HepG2 (cell line): ENCODE data around the gene C2orf81. TPM values are rescaled to one million over a fixed set of nuclear protein-coding genes. Genes with fewer than 3 reads are reported as not detected.

ENCODE experiments used
- CBX2 ChIP-seq, 2 experiments: fragments of 200-600 bp in 1 of 2; sonication (generic); formaldehyde crosslinking in 1 of 2; IDR thresholded peaks; 2 replicates each; pipeline versions ENCODE4 v1.7.0 to v1.8.1; 2018 to 2022; ENCODE audit warnings: low read depth in 2 of 2, low read length in 1 of 2, mild to moderate bottlenecking in 1 of 2, missing genetic modification reagents in 1 of 2
- DBP ChIP-seq: sonication (generic); formaldehyde crosslinking; IDR thresholded peaks from 2 replicates; pipeline ENCODE4 v1.4.0; 2020; ENCODE audit warnings: missing genetic modification reagents; ENCODE audit errors: not compliant biosample characterization
- ETV5 ChIP-seq: IDR thresholded peaks from 2 replicates; pipeline ENCODE4 v1.6.1; 2018; ENCODE audit warnings: missing biosample characterization, missing genetic modification reagents, inconsistent platforms, borderline replicate concordance
- HIC2 ChIP-seq: sonication (generic); formaldehyde crosslinking; IDR thresholded peaks from 2 replicates; pipeline ENCODE4 v1.9.0; 2022; ENCODE audit warnings: low read depth, missing genetic modification reagents
- HOXA5 ChIP-seq: sonication (generic); formaldehyde crosslinking; IDR thresholded peaks from 2 replicates; pipeline ENCODE4 v1.4.0; 2020; ENCODE audit warnings: missing genetic modification reagents
- HOXD1 ChIP-seq: sonication (generic); formaldehyde crosslinking; IDR thresholded peaks from 2 replicates; pipeline ENCODE4 v1.5.0; 2020; ENCODE audit warnings: missing genetic modification reagents
- MLX ChIP-seq: IDR thresholded peaks from 2 replicates; pipeline ENCODE4 v1.6.1; 2016
- MXI1 ChIP-seq: IDR thresholded peaks from 3 replicates; pipeline ENCODE4 v1.6.1; 2012; ENCODE audit warnings: low read depth, low read length, inconsistent platforms, borderline replicate concordance
- NFE2 ChIP-seq: sonication (generic); formaldehyde crosslinking; IDR thresholded peaks from 2 replicates; pipeline ENCODE4 v1.4.0; 2020; ENCODE audit warnings: missing genetic modification reagents
- POGZ ChIP-seq: sonication (generic); formaldehyde crosslinking; IDR thresholded peaks from 2 replicates; pipeline ENCODE4 v1.4.0; 2020; ENCODE audit warnings: mild to moderate bottlenecking, missing genetic modification reagents
- POLR2G ChIP-seq: fragments of 200-400 bp; formaldehyde crosslinking; IDR thresholded peaks from 2 replicates; pipeline ENCODE4 v1.6.1; 2018; ENCODE audit warnings: mild to moderate bottlenecking, low read depth, low read length, moderate library complexity
- REXO4 ChIP-seq: sonication (generic); formaldehyde crosslinking; IDR thresholded peaks from 2 replicates; pipeline ENCODE4 v1.8.0; 2022; ENCODE audit warnings: missing genetic modification reagents, mild to moderate bottlenecking, borderline replicate concordance
- SNAPC2 ChIP-seq: sonication (generic); formaldehyde crosslinking; IDR thresholded peaks from 2 replicates; pipeline ENCODE4 v1.8.1; 2022; ENCODE audit warnings: mild to moderate bottlenecking, missing genetic modification reagents
- SRY ChIP-seq: sonication (generic); formaldehyde crosslinking; IDR thresholded peaks from 2 replicates; pipeline ENCODE4 v1.8.0; 2022; ENCODE audit warnings: mild to moderate bottlenecking, missing genetic modification reagents
- U2AF1 ChIP-seq: fragments of 200-400 bp; formaldehyde crosslinking; optimal IDR thresholded peaks from 2 replicates; pipeline ENCODE3; 2017; ENCODE audit warnings: mild to moderate bottlenecking, low read depth, low read length
- ZFP41 ChIP-seq: sonication (generic); formaldehyde crosslinking; IDR thresholded peaks from 2 replicates; pipeline ENCODE4 v1.4.0; 2020; ENCODE audit warnings: mild to moderate bottlenecking, missing genetic modification reagents, borderline replicate concordance
- ZNF337 ChIP-seq: sonication (generic); formaldehyde crosslinking; IDR thresholded peaks from 2 replicates; pipeline ENCODE4 v1.5.1; 2020; ENCODE audit warnings: missing genetic modification reagents, low read depth, mild to moderate bottlenecking, borderline replicate concordance
- ZNF468 ChIP-seq: sonication (generic); formaldehyde crosslinking; IDR thresholded peaks from 2 replicates; pipeline ENCODE4 v1.8.0; 2022; ENCODE audit warnings: mild to moderate bottlenecking, moderate library complexity, missing genetic modification reagents
- ZNF558 ChIP-seq: sonication (generic); formaldehyde crosslinking; IDR thresholded peaks from 2 replicates; pipeline ENCODE4 v1.9.0; 2022; ENCODE audit warnings: mild to moderate bottlenecking, missing genetic modification reagents, borderline replicate concordance
- ZNF572 ChIP-seq: sonication (generic); formaldehyde crosslinking; IDR thresholded peaks from 2 replicates; pipeline ENCODE4 v1.5.1; 2020; ENCODE audit warnings: mild to moderate bottlenecking, missing genetic modification reagents
- ZNF674 ChIP-seq: sonication (generic); formaldehyde crosslinking; IDR thresholded peaks from 2 replicates; pipeline ENCODE4 v1.5.0; 2020; ENCODE audit warnings: low read depth, mild to moderate bottlenecking, missing genetic modification reagents
- ZNF746 ChIP-seq: sonication (generic); formaldehyde crosslinking; IDR thresholded peaks from 2 replicates; pipeline ENCODE4 v1.8.0; 2022; ENCODE audit warnings: mild to moderate bottlenecking, missing genetic modification reagents
- ZNF775 ChIP-seq: sonication (generic); formaldehyde crosslinking; IDR thresholded peaks from 2 replicates; pipeline ENCODE4 v1.4.0; 2020; ENCODE audit warnings: missing genetic modification reagents, mild to moderate bottlenecking, moderate library complexity, borderline replicate concordance
- polyA plus RNA-seq, 8 experiments: library from polyadenylated mRNA; depleted of rRNA in 3 of 8; stranded (reverse) in 7 of 8; unstranded in 1 of 8; fragments of >200 nt; fragmentation: Illumina TruSeq in 4 of 8; extraction: Trizol in 4 of 8; gene quantifications; 2 replicates each; pipeline versions ENCODE4 v1.2.1 to v1.2.3, GENCODE V29; 2011 to 2016; ENCODE audit warnings: low read depth in 4 of 8, missing spikeins in 1 of 8, mixed read lengths in 1 of 8; ENCODE audit not compliant: insufficient read depth in 1 of 8
- total RNA-seq, 5 experiments: library from RNA; depleted of rRNA; stranded (reverse); fragments of >200 nt; fragmentation: Illumina TruSeq; extraction: Trizol; gene quantifications; 2 replicates each; pipeline ENCODE4 v1.2.3, GENCODE V29; 2016; ENCODE audit warnings: low read depth in 1 of 5
- TF ChIP-seq, protein P1 (sequence below): sonication (generic); formaldehyde crosslinking; IDR thresholded peaks from 2 replicates; pipeline ENCODE4 v1.8.1; 2022; ENCODE audit warnings: mild to moderate bottlenecking, missing genetic modification reagents

The C2orf81 gene
- total and polyA plus RNA-seq, 2 of the 13 experiments (the other 11 are each of a cell fraction or from before 2014, with no cell fraction given): 0.15 to 0.17 TPM

GRCh38 chr2:74391580-74392448 lies 29.6 kb downstream of the C2orf81 start (continued):
- TF ChIP-seq, protein P1, sequence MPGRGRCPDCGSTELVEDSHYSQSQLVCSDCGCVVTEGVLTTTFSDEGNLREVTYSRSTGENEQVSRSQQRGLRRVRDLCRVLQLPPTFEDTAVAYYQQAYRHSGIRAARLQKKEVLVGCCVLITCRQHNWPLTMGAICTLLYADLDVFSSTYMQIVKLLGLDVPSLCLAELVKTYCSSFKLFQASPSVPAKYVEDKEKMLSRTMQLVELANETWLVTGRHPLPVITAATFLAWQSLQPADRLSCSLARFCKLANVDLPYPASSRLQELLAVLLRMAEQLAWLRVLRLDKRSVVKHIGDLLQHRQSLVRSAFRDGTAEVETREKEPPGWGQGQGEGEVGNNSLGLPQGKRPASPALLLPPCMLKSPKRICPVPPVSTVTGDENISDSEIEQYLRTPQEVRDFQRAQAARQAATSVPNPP (CRISPR knock-in tag): peak; percentile 76; the same call in 1 of the 2 replicates
- TF ChIP-seq DBP (no peak), POLR2G (peak; percentile 89), ZNF558 (CRISPR knock-in tag) (no peak), SRY (CRISPR knock-in tag) (peak; percentile 65; the same call in 1 of the 2 replicates), REXO4 (CRISPR knock-in tag) (no peak), MLX (0 out of 2 replicates have a peak, but pooled peaks have one; percentile 24), NFE2 (CRISPR knock-in tag) (no peak), CBX2 (IDR thresholded peaks at IDR 0.05; ENCODE audit: low read depth, low read length) (no peak), CBX2 (CRISPR knock-in tag; IDR thresholded peaks at IDR 0.05; ENCODE audit: low read depth) (no peak), U2AF1 (peak; percentile 76), ETV5 (CRISPR knock-in tag) (peak; percentile 65), POGZ (CRISPR knock-in tag) (peak; percentile 73), HIC2 (CRISPR knock-in tag) (no peak), MXI1 (peak; percentile 83; the same call in 1 of the 3 replicates), ZFP41 (CRISPR knock-in tag) (no peak), ZNF775 (no peak), SNAPC2 (CRISPR knock-in tag) (peak; percentile 89), ZNF468 (CRISPR knock-in tag) (no peak), ZNF674 (CRISPR knock-in tag) (no peak), ZNF337 (CRISPR knock-in tag) (0 out of 2 replicates have a peak, but pooled peaks have one; percentile 40), HOXA5 (peak; percentile 33; the same call in 1 of the 2 replicates), ZNF572 (no peak), HOXD1 (CRISPR knock-in tag) (no peak; the same call in none of the 2 replicates), ZNF746 (CRISPR knock-in tag) (no peak)
